HG02981 (cell line): Measurements from ENCODE around the gene CTNNBL1.

Experiments used
- ATAC-seq: cut with Tn5 transposase; IDR thresholded peaks from one replicate; pipeline ENCODE4 v1.9.1; 2021; ENCODE audit warnings: mild to moderate bottlenecking, moderate library complexity; ENCODE audit not compliant: unreplicated experiment

Gene CTNNBL1

GRCh38 chr20:37808233-37809070 lies 114.6 kb downstream of the CTNNBL1 start:
- no peak for ATAC-seq

GRCh38 chr20:37810027-37810426 lies 116.2 kb downstream of the CTNNBL1 start:
- ATAC-seq: no peak

GRCh38 chr20:37816003-37816402 lies 122.2 kb downstream of the CTNNBL1 start:
- no peak for ATAC-seq

GRCh38 chr20:37816726-37817125 lies 122.9 kb downstream of the CTNNBL1 start:
- no peak for ATAC-seq

GRCh38 chr20:37821696-37822095 lies 127.9 kb downstream of the CTNNBL1 start:
- ATAC-seq: no peak

- no peak for ATAC-seq
These were observed 128.3 kb downstream of the CTNNBL1 start for GRCh38 chr20:37822141-37822601.

- ATAC-seq: no peak
These were observed 129.6 kb downstream of the CTNNBL1 start for GRCh38 chr20:37823296-37823980.

GRCh38 chr20:37827605-37828004 lies 133.8 kb downstream of the CTNNBL1 start:
- no peak for ATAC-seq

GRCh38 chr20:37828684-37829083 lies 134.9 kb downstream of the CTNNBL1 start:
- ATAC-seq: no peak

- ATAC-seq: no peak
These were observed 135.3 kb downstream of the CTNNBL1 start for GRCh38 chr20:37829128-37829527.

GRCh38 chr20:37833221-37833896 lies 139.5 kb downstream of the CTNNBL1 start:
- ATAC-seq: no peak

GRCh38 chr20:37836926-37837325 lies 143.1 kb downstream of the CTNNBL1 start:
- no peak for ATAC-seq

- no peak for ATAC-seq
These were observed 144.1 kb downstream of the CTNNBL1 start for GRCh38 chr20:37837924-37838323.

GRCh38 chr20:37838769-37839431 lies 145.1 kb downstream of the CTNNBL1 start:
- no peak for ATAC-seq

- no peak for ATAC-seq
These were observed 145.6 kb downstream of the CTNNBL1 start for GRCh38 chr20:37839432-37839827.

- no peak for ATAC-seq
These were observed 146.1 kb downstream of the CTNNBL1 start for GRCh38 chr20:37839955-37840354.

GRCh38 chr20:37841389-37841788 lies 147.6 kb downstream of the CTNNBL1 start:
- no peak for ATAC-seq

GRCh38 chr20:37841971-37842370 lies 148.1 kb downstream of the CTNNBL1 start:
- no peak for ATAC-seq

- ATAC-seq: no peak
These were observed 151.4 kb downstream of the CTNNBL1 start for GRCh38 chr20:37845241-37845681.

GRCh38 chr20:37845878-37846277 lies 152.0 kb downstream of the CTNNBL1 start:
- no peak for ATAC-seq

GRCh38 chr20:37846573-37846972 lies 152.7 kb downstream of the CTNNBL1 start:
- no peak for ATAC-seq
